HG03469 (cell line): Measurements from ENCODE around the gene FLAD1.
"Not testable (repeated sequence)": the region's sequence is repeated elsewhere in the genome, so short reads cannot be mapped to it uniquely, and the experiment has no call there.

Source experiments
- ATAC-seq: cut with Tn5 transposase; IDR thresholded peaks from one replicate; pipeline ENCODE4 v1.9.1; 2021; ENCODE audit warnings: mild to moderate bottlenecking, moderate library complexity, moderate number of reproducible peaks; ENCODE audit not compliant: unreplicated experiment

Gene FLAD1

GRCh38 chr1:154988058-154988954, 5.2 kb downstream of the FLAD1 start:
- ATAC-seq, result no peak

DNA sequence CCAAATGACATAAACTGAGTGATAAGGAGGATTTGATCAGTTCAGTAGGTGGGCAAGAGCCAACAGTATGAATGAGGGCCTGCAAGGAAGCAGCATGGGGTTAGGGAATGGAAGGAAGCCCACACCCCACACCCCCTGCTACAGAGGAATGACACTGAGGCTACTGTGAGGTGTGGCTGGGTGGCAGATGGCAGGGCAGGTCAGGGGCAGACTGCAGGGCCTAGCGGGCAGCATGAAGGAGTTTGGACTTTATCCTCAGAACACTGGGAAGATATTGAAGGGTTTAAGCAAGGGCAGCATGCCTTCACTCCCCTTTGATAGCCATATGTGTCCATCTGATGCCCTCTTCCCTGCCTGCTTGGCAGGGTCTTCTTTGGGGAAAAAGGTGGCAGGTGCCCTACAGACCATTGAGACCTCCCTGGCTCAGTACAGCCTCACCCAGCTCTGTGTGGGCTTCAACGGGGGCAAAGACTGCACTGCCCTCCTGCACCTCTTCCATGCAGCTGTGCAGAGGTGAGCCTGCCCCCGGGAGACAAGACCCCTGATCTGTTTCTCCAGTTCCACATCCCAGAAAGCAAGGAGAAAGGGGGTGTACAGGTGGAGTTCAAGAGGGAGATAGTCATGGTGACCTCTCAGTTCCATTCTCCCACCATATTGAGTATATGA, 6.2 kb downstream of the FLAD1 start:
- ATAC-seq, result no peak

DNA sequence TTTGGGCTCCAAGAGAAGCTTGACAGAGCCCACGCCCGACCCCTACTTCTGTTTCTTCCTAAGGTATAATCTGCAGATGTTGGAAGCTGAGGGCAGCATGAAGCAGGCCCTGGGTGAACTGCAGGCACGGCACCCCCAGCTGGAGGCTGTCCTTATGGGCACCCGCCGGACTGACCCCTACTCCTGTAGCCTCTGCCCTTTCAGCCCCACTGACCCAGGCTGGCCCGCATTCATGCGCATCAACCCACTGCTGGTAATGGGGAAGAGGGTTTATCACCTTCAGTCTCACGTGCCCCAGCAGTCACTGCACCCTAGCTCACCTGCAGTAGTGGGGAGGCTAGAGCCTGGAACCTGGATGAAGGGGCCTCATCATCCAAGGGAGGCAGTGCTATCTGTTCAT, 7.1 kb downstream of the FLAD1 start:
- no peak for ATAC-seq

GRCh38 chr1:154992721-154993571, 9.8 kb downstream of the FLAD1 start:
- ATAC-seq, result no peak

DNA sequence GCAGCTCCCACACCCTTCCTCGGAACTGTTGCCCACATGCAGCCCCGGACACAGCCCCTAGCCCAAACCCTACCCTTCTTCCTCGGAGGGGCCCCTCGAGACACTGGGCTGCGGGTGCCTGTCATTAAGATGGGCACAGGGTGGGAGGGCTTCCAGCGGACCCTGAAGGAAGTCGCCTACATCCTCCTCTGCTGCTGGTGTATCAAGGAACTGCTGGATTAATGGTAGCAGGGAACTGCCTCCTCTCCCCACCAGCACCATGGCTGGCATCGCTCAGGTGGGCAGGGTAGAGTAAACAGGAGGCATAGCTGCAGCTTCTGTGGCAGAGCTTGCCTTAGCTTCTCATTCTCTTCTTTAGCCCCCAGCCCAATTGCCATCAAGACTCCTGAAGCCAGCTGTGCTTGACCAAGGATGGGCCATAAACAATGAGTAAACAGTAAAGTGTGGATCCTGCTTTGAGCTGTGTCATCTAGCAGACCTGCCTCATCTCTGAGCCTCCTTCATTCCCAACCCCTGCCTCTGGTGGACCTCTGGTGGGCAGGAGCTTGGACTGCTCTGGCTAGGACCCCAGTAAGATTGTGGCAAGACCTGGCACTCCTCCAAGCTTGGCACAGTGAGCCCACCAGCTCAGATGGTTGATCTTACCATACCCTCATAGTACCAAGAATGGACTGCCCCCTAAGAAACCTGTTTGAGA, 10.6 kb downstream of the FLAD1 start, which contains the start of gene LENEP:
Gene LENEP (plus strand): TSS at position 15 of the 697 bp plus-strand sequence. CDS start 22 bp downstream, at position 37.
- no peak for ATAC-seq

GRCh38 chr1:154994269-154994587, 11.1 kb downstream of the FLAD1 start:
- ATAC-seq, result no peak

DNA sequence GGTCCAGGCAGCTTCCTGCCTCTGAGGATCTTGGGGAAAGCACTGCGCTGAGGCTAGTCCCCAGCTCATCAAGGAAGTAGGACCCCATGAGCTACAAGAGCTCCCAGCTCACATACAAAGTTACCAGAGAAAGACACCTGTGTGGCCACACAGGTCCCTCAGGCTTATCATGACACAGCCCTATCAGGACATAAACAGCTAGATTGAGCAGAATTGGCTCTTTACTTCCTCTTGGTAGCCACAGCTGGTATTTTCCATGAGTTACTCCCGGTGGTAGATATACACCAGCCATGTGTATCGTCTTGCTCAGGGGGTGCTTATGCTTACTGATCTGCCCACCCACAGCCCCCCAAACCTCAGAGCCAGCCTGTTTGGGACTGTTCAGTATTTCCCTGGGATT, 11.4 kb downstream of the FLAD1 start:
- ATAC-seq, result no peak

DNA sequence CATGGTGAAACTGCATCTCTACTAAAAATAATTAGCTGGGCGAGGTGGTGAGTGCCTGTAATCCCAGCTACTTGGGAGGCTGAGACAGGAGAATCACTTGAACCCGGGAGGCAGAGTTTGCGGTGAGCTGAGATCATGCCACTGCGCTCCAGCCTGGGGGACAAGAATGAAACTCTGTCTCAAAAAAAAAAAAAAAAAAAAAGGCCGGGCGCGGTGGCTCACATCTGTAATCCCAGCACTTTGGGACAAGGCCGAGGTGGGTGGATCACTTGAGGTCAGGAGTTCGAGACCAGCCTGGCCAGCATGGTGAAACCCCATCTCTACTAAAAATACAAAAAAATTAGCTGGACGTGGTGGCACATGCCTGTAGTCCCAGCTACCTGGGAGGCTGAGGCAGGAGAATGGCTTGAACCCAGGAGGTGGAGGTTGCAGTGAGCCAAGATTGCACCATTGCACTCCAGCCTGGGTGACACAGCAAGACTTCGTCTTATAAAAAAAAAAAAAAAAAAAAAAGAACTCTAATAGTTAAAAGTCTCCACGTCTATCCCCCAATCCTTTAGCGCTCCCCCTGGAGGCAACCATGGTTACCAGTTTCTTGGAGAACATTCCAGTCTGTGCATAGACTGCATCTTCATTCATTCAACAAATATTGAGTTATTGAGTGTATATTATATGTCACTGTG, 12.3 kb downstream of the FLAD1 start:
- ATAC-seq, result not testable (repeated sequence)

DNA sequence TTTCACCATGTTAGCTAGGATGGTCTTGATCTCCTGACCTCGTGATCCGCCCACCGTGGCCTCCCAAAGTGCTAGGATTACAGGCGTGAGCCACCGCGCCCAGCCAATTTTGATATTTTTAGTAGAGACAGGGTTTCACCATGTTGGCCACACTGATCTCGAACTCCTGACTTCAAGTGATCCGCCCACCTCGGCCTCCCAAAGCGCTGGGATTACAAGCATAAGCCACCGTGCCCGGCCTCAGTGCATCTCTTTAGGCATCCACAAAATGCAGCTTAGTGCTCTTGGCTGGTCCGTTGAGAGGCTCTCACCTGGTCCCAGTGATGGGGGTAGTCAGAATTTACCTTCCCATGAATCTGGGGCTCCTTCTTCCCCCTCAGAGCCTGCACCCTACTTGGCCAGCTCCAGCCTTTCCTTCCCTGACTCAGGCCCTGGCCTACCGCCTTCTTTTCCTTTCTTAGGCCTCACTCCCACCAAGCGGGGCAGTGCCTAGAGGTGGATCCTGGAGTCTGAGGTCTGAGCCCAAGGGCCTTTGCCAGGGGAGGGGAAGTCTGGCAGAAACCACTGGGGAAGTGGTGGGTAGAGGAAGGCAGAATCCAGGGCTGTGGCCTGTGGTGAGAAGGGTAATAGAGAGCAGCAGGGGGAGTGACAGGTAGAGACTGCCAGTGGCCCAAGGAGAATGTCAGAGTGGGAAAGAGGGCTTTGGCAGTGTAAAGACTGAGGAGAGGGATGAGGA, 14.0 kb downstream of the FLAD1 start:
- ATAC-seq, result no peak

- no peak for ATAC-seq
Observed at GRCh38 chr1:154998201-154998780, 15.1 kb downstream of the FLAD1 start.

- no peak for ATAC-seq
Observed at GRCh38 chr1:154998818-154999570, 15.8 kb downstream of the FLAD1 start.

GRCh38 chr1:154999571-155000410, 16.6 kb downstream of the FLAD1 start:
- no peak for ATAC-seq

DNA sequence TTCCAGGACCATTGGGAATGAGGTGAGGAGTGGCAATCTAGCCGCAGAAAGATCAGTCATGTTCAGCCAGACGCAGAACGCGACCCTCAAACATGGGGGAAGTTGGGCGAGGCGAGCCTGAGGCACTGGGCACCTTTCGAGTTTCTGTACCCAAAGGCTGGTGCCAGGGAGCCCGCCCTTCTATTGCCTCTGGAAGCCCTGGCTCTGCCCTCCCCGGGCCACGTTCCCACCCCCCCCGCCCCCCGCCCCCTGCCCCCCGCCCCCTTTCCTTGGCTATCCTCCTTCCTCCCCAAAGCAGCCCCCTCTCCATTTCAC, 17.2 kb downstream of the FLAD1 start:
- no peak for ATAC-seq

GRCh38 chr1:155000726-155001424, 17.7 kb downstream of the FLAD1 start:
- ATAC-seq, result peak; percentile 22

- no peak for ATAC-seq
Observed at GRCh38 chr1:155001425-155001674, 18.2 kb downstream of the FLAD1 start.

DNA sequence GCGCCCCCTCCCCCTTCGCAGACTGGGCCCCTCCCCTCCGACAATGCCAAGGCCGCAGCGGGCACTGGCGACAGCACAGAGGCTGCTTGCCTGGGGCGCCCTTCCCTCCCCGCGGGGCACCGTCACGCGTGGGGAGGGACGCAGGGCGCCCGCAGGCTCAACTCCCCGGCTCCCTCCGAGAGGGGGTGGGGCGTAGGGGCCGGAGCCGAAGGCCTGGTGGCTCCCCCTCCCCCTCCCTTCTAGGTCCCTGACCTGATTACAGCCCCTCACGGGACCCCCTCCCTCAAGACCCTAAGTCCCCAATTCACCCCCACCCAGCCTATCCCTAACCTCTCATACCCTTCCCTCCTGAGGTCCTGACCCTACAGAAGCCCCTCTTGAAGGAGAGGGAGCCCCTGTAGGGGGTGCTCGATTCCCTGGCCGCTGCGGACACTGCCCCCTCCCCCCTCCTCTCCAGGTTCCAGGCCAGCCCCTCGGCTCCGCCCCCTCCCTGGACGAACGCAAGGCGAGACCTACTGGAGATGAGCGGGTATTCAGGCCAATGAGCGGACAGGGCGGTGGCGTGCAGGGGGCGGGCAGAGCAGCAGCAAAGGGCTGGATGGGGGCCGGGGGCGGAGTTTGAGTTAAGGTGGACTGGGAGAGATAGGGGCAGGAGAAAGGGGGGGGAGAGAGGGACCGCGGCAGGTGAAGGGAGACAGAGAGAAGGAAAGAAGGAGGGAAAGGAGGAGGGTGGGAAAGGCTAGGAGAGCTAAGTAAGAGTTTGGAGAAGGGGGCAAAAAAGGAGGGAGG, 18.7 kb downstream of the FLAD1 start:
- ATAC-seq, result no peak
